Heart right ventricle (tissue), 16 donors: Measurements from ENCODE around the gene HP. TPM values are rescaled to one million over a fixed set of nuclear protein-coding genes. Genes with fewer than 3 reads are reported as not detected.

Experiments
- ATAC-seq, 8 donors: fragments of 200-7000 bp; cut with Tn5 transposase; one replicate each; pipeline ENCODE4 v1.9.1; 2020; ENCODE audit warnings: mild to moderate bottlenecking in 8 of 8, moderate library complexity in 8 of 8, moderate number of reproducible peaks in 1 of 8
- DNase-seq, 2 donors: peaks; one replicate each; pipeline ENCODE4 v3.0.0-alpha.2; 2020
- H3K27ac ChIP-seq, 10 donors: fragments of 200-600 bp; sonication (generic) in 2 of 10; one replicate each; pipeline versions ENCODE4 v1.5.0 to v1.8.0; 2020 to 2022; ENCODE audit warnings: mild to moderate bottlenecking in 3 of 10
- H3K27me3 ChIP-seq, 7 donors: fragments of 200-600 bp; one replicate each; pipeline ENCODE4 v1.8.0; 2021 to 2022; ENCODE audit warnings: mild to moderate bottlenecking in 2 of 7
- H3K36me3 ChIP-seq, 9 donors: fragments of 200-600 bp; sonication (generic) in 1 of 9; one replicate each; pipeline versions ENCODE4 v1.5.0 to v1.8.0; 2020 to 2022; ENCODE audit warnings: mild to moderate bottlenecking in 2 of 9
- H3K4me1 ChIP-seq, 9 donors: fragments of 200-600 bp; sonication (generic) in 1 of 9; one replicate each; pipeline versions ENCODE4 v1.5.0 to v1.8.0; 2020 to 2022; ENCODE audit warnings: mild to moderate bottlenecking in 4 of 9
- H3K4me3 ChIP-seq, 10 donors: fragments of 200-600 bp; sonication (generic) in 2 of 10; one replicate each; pipeline versions ENCODE4 v1.5.0 to v1.8.0; 2020 to 2022; ENCODE audit warnings: mild to moderate bottlenecking in 7 of 10, moderate library complexity in 2 of 10
- H3K9me3 ChIP-seq, 11 donors: fragments of 200-600 bp in 10 of 11; sonication (generic) in 2 of 11; one replicate each; pipeline versions ENCODE4 v1.5.0 to v1.8.0; 2013 to 2022; ENCODE audit warnings: mild to moderate bottlenecking in 2 of 11, control low read depth in 1 of 11, moderate library complexity in 1 of 11
- CTCF ChIP-seq, 9 donors: fragments of 200-600 bp; sonication (generic) in 2 of 9; IDR thresholded peaks; one replicate each; pipeline versions ENCODE4 v1.5.0 to v1.8.0; 2021 to 2022; ENCODE audit warnings: antibody characterized with exemption in 9 of 9, mild to moderate bottlenecking in 5 of 9, moderate library complexity in 1 of 9
- WGBS, 2 donors: extraction: QIAGEN DNeasy Blood & Tissue Kit; methylation state at CpG; one replicate each; pipeline ENCODE4 v1.1.7; 2013; ENCODE audit warnings: inconsistent platforms in 1 of 2; 5-methylcytosine and 5-hydroxymethylcytosine counted together
- intact Hi-C, 10 donors: fragments of 100-400 bp; cut with DNase I; formaldehyde crosslinking; loops; one replicate each; pipeline versions ENCODE4 v1.11.1 to v1.14.2; 2022
- polyA plus RNA-seq, 2 donors: library from polyadenylated mRNA; stranded (reverse); fragments of 200-250 nt; gene quantifications; one replicate each; pipeline ENCODE4 v1.2.3, GENCODE V29; 2013
- total RNA-seq, 10 donors: library from RNA; stranded (reverse); fragmentation: NEBNext Ultra II Directional in 3 of 10; extraction: Animal tissue kit (Norgen Biotek cat#: 25700) in 3 of 10; gene quantifications; one replicate each; pipeline versions ENCODE4 v1.2.1 to v1.2.4, GENCODE V29; 2021 to 2023
- donor health status: Arrhythmogenic right ventricular cardiomyopathy.
- donor health status: ischemic (EF 13 %, LVEDD 7.1; RV severe dilation, severe dysfunction).
- donor health status: healthy with polysubstance abuse.
- donor health status: DM: no; HTN: yes; CAD: no.
- donor health status: DM: no; HTN: no; CAD: no.
- donor health status: ischemic (EF 25% LVEDD 6.9; RV normal size, moderate dysfunction).
- donor health status: ischemic (EF 25% LVEDD 5.7; RV mildly dilated, moderate dysfunction).
- donor health status: healthy.
- donor health status: DM: yes; HTN: yes; CAD: no.
- donor health status: Ischemic cardiomyopathy.
- donor health status: ischemic (EF 35%, LVEDD 5.7; RV mildly dilated, moderate dysfunction).
- donor health status: nonischemic (EF 11% LVEDD 7.7; RV severe dilation, severe dysfunction).
- donor health status: DM: yes; HTN: yes; CAD: no.
- donor health status: PGD.
- donor health status: ischemic (EF 29% LVEDD 5.4; RV normal size, mild dysfunction).
- donor health status: nonischemic (EF 23%, LVEDD 6.1; RV moderate dilation, normal function).

Gene HP
- total and polyA plus RNA-seq, 12 donors: 0.47 to 26.6 (median 5.0) TPM

DNA sequence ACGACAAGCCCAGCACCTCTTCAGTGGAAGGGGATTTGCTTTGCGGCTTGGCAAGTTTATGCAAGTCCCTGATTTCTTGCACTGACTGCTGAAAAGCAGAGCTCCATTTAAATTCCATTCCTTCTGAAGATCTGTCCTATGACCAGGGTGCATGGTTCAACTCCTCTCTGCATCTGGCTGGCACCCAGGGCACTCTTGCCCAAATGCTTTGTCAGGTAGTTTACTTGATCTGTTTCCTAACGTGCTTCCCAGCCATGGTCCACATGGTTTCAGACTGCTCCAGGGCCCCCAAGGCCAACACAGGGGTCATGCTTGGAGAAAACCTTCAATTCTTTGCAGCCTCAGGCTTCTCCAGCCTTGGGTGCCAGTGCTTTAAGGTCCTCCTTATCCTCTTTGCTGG lies 11.2 kb upstream of the HP start:
- no peak overlapping the region for H3K27ac ChIP-seq
- peaks cover 0 to 8% (median 5%) of the 10 kb centered on the region in 9 donors for H3K4me1 ChIP-seq
- intact Hi-C loops: no loop called here
- H3K9me3 ChIP-seq: peaks cover 0 to under 1% (median 0%) of the 10 kb centered on the region in 11 donors
- no peak for TF ChIP-seq CTCF (IDR thresholded peaks at IDR 0.05)
- ATAC-seq (no peak), DNase-seq (no peak)
- H3K36me3 ChIP-seq: peaks cover 0 to 33% (median 6%) of the 10 kb centered on the region in 9 donors
- 51 to 55% methylated on average over 3 of the region's 3 CpGs for WGBS, 2 donors
- no peaks in the 10 kb centered on the region for H3K27me3 ChIP-seq
- no peak overlapping the region for H3K4me3 ChIP-seq

GRCh38 chr16:72043539-72043938 lies 10.8 kb upstream of the HP start:
- H3K27ac ChIP-seq: no peak overlapping the region
- ATAC-seq: no peak
- no peak for DNase-seq
- no peak overlapping the region for H3K4me3 ChIP-seq
- H3K4me1 ChIP-seq: peaks cover 0 to 8% (median 5%) of the 10 kb centered on the region in 9 donors
- peaks cover 0 to 33% (median 6%) of the 10 kb centered on the region in 9 donors for H3K36me3 ChIP-seq
- TF ChIP-seq CTCF (IDR thresholded peaks at IDR 0.05): no peak
- H3K27me3 ChIP-seq: no peaks in the 10 kb centered on the region
- intact Hi-C loops: no loop called here
- WGBS, 2 donors: 94 to 97% methylated on average over 1 of the region's 1 CpG
- peaks cover 0 to 5% (median 0%) of the 10 kb centered on the region in 11 donors for H3K9me3 ChIP-seq

DNA sequence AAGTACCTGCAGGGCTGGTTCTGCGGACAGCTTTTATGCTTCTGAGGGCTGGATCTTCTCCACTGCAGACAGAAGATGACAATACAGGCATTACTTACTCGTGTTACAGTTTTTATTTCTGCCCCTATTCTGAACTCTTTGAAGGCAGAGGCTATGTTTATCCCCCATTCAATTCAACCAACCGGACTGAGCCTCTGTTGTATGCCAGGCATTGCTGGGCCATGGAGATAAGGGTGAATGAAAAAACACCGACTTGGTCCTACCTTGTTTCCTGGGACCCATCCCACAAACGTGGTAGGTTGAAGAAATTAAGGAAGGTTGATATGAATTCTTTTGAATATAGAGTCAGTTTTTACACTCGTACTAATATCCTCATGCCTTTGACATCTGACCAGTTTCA lies 10.0 kb upstream of the HP start:
- no peaks in the 10 kb centered on the region for H3K27me3 ChIP-seq
- ATAC-seq (no peak), DNase-seq (no peak)
- intact Hi-C loops: no loop called here
- peaks cover 0 to 8% (median 5%) of the 10 kb centered on the region in 9 donors for H3K4me1 ChIP-seq
- peaks cover 0 to 13% (median 0%) of the 10 kb centered on the region in 11 donors for H3K9me3 ChIP-seq
- H3K27ac ChIP-seq: no peak overlapping the region
- peaks cover 0 to 33% (median 6%) of the 10 kb centered on the region in 9 donors for H3K36me3 ChIP-seq
- TF ChIP-seq CTCF (IDR thresholded peaks at IDR 0.05): no peak
- WGBS, 2 donors: 78% methylated on average over 6 of the region's 6 CpGs
- no peak overlapping the region for H3K4me3 ChIP-seq

GRCh38 chr16:72044825-72045359 lies 9.4 kb upstream of the HP start:
- ATAC-seq (no peak), DNase-seq (no peak)
- no peaks in the 10 kb centered on the region for H3K27me3 ChIP-seq
- peaks cover 0 to 19% (median 0%) of the 10 kb centered on the region in 11 donors for H3K9me3 ChIP-seq
- H3K4me3 ChIP-seq: no peak overlapping the region
- 64 to 95% methylated on average over 2 of the region's 2 CpGs for WGBS, 2 donors
- intact Hi-C loops: no loop called here
- no peak overlapping the region for H3K27ac ChIP-seq
- peaks cover 0 to 8% (median 5%) of the 10 kb centered on the region in 9 donors for H3K4me1 ChIP-seq
- TF ChIP-seq CTCF (IDR thresholded peaks at IDR 0.05): no peak
- H3K36me3 ChIP-seq: peaks cover 0 to 33% (median 6%) of the 10 kb centered on the region in 9 donors
